ENCODE measurements around the gene PMEPA1. TPM values are rescaled to one million over a fixed set of nuclear protein-coding genes. Genes with fewer than 3 reads are reported as not detected.

The PMEPA1 gene
- total RNA-seq, 6 donors from 2014 or later = 2.1 to 60.9 (median 17.6) TPM

GRCh38 chr20:57734754-57735153 lies 24.9 kb upstream of the PMEPA1 start:
- DNase-seq (no peak), ATAC-seq (ENCODE audit: low FRiP score in 2 of 2) (no peak)
- 67 to 89% methylated on average over 1 to 6 of the region's 6 CpGs for WGBS, 2 donors
- Histone ChIP-seq H3K27ac (no peak overlapping the region), H3K36me3 (no peaks in the 10 kb centered on the region), H3K9me3 (no peaks in the 10 kb centered on the region), H3K4me1 (no peaks in the 10 kb centered on the region), H3K27me3 (no peaks in the 10 kb centered on the region), H3K4me3 (no peak overlapping the region)
- TF ChIP-seq CTCF (IDR thresholded peaks at IDR 0.05) (no peak), POLR2A (IDR thresholded peaks at IDR 0.05) (no peak), EP300 (IDR thresholded peaks at IDR 0.05) (no peak), POLR2AphosphoS5 (IDR thresholded peaks at IDR 0.05) (no peak)

DNA sequence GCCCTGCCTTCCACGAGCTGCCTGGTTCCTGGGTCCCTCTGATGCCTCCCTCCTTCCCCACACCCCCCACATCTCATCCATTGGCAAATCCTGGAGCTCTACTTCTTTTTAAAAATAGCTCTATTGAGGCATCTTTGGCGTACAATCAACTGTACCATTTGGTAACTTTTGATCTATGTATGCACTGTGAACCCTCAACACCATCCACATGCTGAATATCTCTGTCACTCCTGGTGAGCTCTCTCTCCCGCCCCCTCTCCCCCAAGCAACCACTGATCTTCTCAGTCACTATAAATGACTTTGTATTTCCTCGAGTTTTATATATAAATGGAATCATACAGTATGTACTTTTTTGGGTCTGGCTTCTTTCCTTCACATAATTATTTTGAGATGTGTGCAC lies 22.4 kb upstream of the PMEPA1 start:
- Histone ChIP-seq H3K9me3 (no peaks in the 10 kb centered on the region), H3K27ac (no peak overlapping the region), H3K4me3 (no peak overlapping the region), H3K27me3 (no peaks in the 10 kb centered on the region), H3K36me3 (no peaks in the 10 kb centered on the region), H3K4me1 (no peaks in the 10 kb centered on the region)
- DNase-seq = no peak
- TF ChIP-seq POLR2AphosphoS5 (IDR thresholded peaks at IDR 0.05) = no peak
- TF ChIP-seq POLR2A (IDR thresholded peaks at IDR 0.05) = no peak
- no peak for TF ChIP-seq EP300 (IDR thresholded peaks at IDR 0.05)
- TF ChIP-seq CTCF (IDR thresholded peaks at IDR 0.05) = no peak
- 71 to 74% methylated on average over 4 of the region's 4 CpGs for WGBS, 2 donors
- ATAC-seq (ENCODE audit: low FRiP score in 2 of 2) = no peak

DNA sequence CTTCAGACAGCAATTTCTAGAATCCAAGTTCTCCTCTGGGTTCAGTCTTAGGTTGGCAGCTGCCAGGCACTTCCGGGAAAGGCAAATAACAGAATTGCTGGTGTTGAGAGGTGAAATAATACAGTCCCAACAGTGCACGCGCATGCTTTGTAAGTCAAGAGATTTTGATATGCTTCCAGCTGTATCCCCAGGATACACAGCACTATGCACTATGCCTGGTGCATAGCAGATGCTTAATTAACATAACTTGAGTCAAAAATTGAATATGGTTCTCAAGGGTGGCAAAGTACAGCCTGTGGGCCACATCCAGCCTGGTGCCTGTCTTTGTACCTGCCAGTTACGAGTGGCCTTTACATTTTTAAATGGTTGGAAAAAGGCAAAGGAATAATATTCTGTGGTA lies 18.9 kb upstream of the PMEPA1 start:
- WGBS, 2 donors = 75 to 84% methylated on average over 4 of the region's 4 CpGs
- ATAC-seq (ENCODE audit: low FRiP score in 2 of 2) (no peak), DNase-seq (no peak)

GRCh38 chr20:57727863-57728262 lies 18.0 kb upstream of the PMEPA1 start:
- Histone ChIP-seq H3K27me3 (no peaks in the 10 kb centered on the region), H3K27ac (no peak overlapping the region), H3K9me3 (no peaks in the 10 kb centered on the region), H3K36me3 (no peaks in the 10 kb centered on the region), H3K4me3 (no peak overlapping the region), H3K4me1 (no peaks in the 10 kb centered on the region)
- TF ChIP-seq CTCF (IDR thresholded peaks at IDR 0.05) = no peak
- no peak for TF ChIP-seq POLR2A (IDR thresholded peaks at IDR 0.05)
- no peak for TF ChIP-seq EP300 (IDR thresholded peaks at IDR 0.05)
- no peak for TF ChIP-seq POLR2AphosphoS5 (IDR thresholded peaks at IDR 0.05)
- no peak for ATAC-seq (ENCODE audit: low FRiP score in 2 of 2)
- 86 to 92% methylated on average over 3 of the region's 3 CpGs for WGBS, 2 donors
- no peak for DNase-seq

More for the DNA sequence above, 18.9 kb upstream of the PMEPA1 start:
- Histone ChIP-seq H3K9me3 (no peaks in the 10 kb centered on the region), H3K27ac (no peak overlapping the region), H3K27me3 (no peaks in the 10 kb centered on the region), H3K36me3 (no peaks in the 10 kb centered on the region), H3K4me3 (no peak overlapping the region), H3K4me1 (no peaks in the 10 kb centered on the region)
- TF ChIP-seq POLR2A (IDR thresholded peaks at IDR 0.05) (no peak), POLR2AphosphoS5 (IDR thresholded peaks at IDR 0.05) (no peak), EP300 (IDR thresholded peaks at IDR 0.05) (no peak), CTCF (IDR thresholded peaks at IDR 0.05) (no peak)

- Histone ChIP-seq H3K9me3 (no peaks in the 10 kb centered on the region), H3K4me3 (no peak overlapping the region), H3K36me3 (no peaks in the 10 kb centered on the region), H3K27ac (no peak overlapping the region), H3K27me3 (no peaks in the 10 kb centered on the region), H3K4me1 (no peaks in the 10 kb centered on the region)
- ATAC-seq (ENCODE audit: low FRiP score in 2 of 2) (peak in 1 of 2 donors; percentile 19), DNase-seq (no peak)
- TF ChIP-seq POLR2AphosphoS5 (IDR thresholded peaks at IDR 0.05) (peak in 1 of 2 donors; percentile 14), CTCF (IDR thresholded peaks at IDR 0.05) (no peak)
- 80 to 91% methylated on average over 6 to 9 of the region's 9 CpGs for WGBS, 2 donors
Observed at GRCh38 chr20:57725636-57726035, 15.8 kb upstream of the PMEPA1 start.
